T-cell (primary cell): ENCODE results near the gene SMS. TPM values are rescaled to one million over a fixed set of nuclear protein-coding genes. Genes with fewer than 3 reads are reported as not detected.

Source experiments
- ATAC-seq, 4 experiments: fragments of 200-7000 bp in 3 of 4; fragments of 150-1000 bp in 1 of 4; cut with Tn5 transposase; replicated peaks in 1 of 4; 1 replicate in 3 of 4; 2 replicates in 1 of 4; pipeline ENCODE4 v1.10.0; 2021; ENCODE audit warnings: moderate library complexity in 3 of 4, mild to moderate bottlenecking in 2 of 4, moderate number of reproducible peaks in 1 of 4
- CTCF ChIA-PET, 2 donors: fragments of 300-600 bp; sonication (Branson Sonifier 250); formaldehyde crosslinking; loops; one replicate each; lab custom pipeline; 2022; ENCODE audit warnings: antibody characterized with exemption in 2 of 2; lab: Charles Lee
- POLR2A ChIA-PET, 2 donors: fragments of 300-600 bp; sonication (Branson Sonifier 250); formaldehyde crosslinking; loops; one replicate each; lab custom pipeline; 2022; ENCODE audit warnings: antibody characterized with exemption in 2 of 2; lab: Charles Lee
- DNase-seq, 35 experiments: peaks; one replicate each; pipeline versions ENCODE4 v3.0.0 to v3.0.0-alpha.2; 2013 to 2023
- H3K27ac ChIP-seq: one replicate; pipeline ENCODE4 v1.5.1; 2013; ENCODE audit warnings: low read length
- H3K27me3 ChIP-seq, 2 experiments: replicated peaks in 1 of 2; 1 replicate in 1 of 2; 2 replicates in 1 of 2; pipeline versions ENCODE4 v1.6.1 to v1.7.0; 2013; ENCODE audit warnings: low read length in 1 of 2, mixed read lengths in 1 of 2; ENCODE audit not compliant: control insufficient read depth in 2 of 2, insufficient read depth in 2 of 2; ENCODE audit errors: extremely low read depth in 1 of 2
- H3K36me3 ChIP-seq, 2 donors: 1 replicate in 1 of 2; 2 replicates in 1 of 2; pipeline versions ENCODE4 v1.6.1 to v1.7.0; 2013; ENCODE audit warnings: low read length in 1 of 2; ENCODE audit not compliant: control insufficient read depth in 2 of 2, insufficient read depth in 1 of 2; ENCODE audit errors: extremely low read depth in 1 of 2
- H3K4me1 ChIP-seq, 2 experiments: 1 replicate in 1 of 2; 2 replicates in 1 of 2; pipeline versions ENCODE4 v1.6.1 to v1.7.0; 2013; ENCODE audit warnings: low read length in 2 of 2, mixed read lengths in 1 of 2; ENCODE audit not compliant: insufficient read depth in 2 of 2, control insufficient read depth in 1 of 2; ENCODE audit errors: extremely low read depth in 1 of 2
- H3K4me3 ChIP-seq, 2 donors: 1 replicate in 1 of 2; 2 replicates in 1 of 2; pipeline versions ENCODE4 v1.5.1 to v1.7.0; 2013; ENCODE audit warnings: mild to moderate bottlenecking in 2 of 2, low read length in 1 of 2, moderate library complexity in 1 of 2; ENCODE audit not compliant: control insufficient read depth in 1 of 2; ENCODE audit errors: extremely low read depth in 1 of 2
- H3K9me3 ChIP-seq: 2 replicates; pipeline ENCODE4 v1.7.0; 2013
- H3K27ac Mint-ChIP-seq, 2 donors: one replicate each; pipeline ENCODE4 v1.8.0; 2020 to 2021; ENCODE audit warnings: mild to moderate bottlenecking in 2 of 2, mixed read lengths in 2 of 2
- H3K27me3 Mint-ChIP-seq, 2 donors: one replicate each; pipeline ENCODE4 v1.8.0; 2021 to 2022; ENCODE audit warnings: mixed read lengths in 2 of 2
- H3K36me3 Mint-ChIP-seq: one replicate; pipeline ENCODE4 v1.8.0; 2021; ENCODE audit warnings: mixed read lengths
- H3K4me1 Mint-ChIP-seq, 3 donors: one replicate each; pipeline ENCODE4 v1.8.0; 2020 to 2022; ENCODE audit warnings: mixed read lengths in 3 of 3, mild to moderate bottlenecking in 1 of 3
- H3K4me3 Mint-ChIP-seq, 3 donors: one replicate each; pipeline ENCODE4 v1.8.0; 2020 to 2022; ENCODE audit warnings: mild to moderate bottlenecking in 3 of 3, mixed read lengths in 3 of 3, moderate library complexity in 3 of 3
- H3K9me3 Mint-ChIP-seq, 3 donors: one replicate each; pipeline ENCODE4 v1.8.0; 2020 to 2022; ENCODE audit warnings: mixed read lengths in 3 of 3
- WGBS: methylation state at CpG from one replicate; pipeline ENCODE4 v1.1.5; 2013; ENCODE audit warnings: missing lambda C conversion rate; ENCODE audit not compliant: insufficient coverage; 5-methylcytosine and 5-hydroxymethylcytosine counted together
- total RNA-seq, 35 experiments: library from RNA in 6 of 35; stranded (reverse) in 6 of 35; fragments of 120-200 nt in 1 of 35; gene quantifications; one replicate each; pipeline versions ENCODE4 v1.2.1 to v1.2.4 and lab custom pipeline; 2013 to 2026

The SMS gene
- total RNA-seq (10 to 100 TPM; 17.2 to 21.9 (median 18.5) TPM), total RNA-seq (lab: John Stamatoyannopoulos, UW) (21.9 to 118 (median 28.2) reads per million in 29 experiments)
- 31.0 TPM for total RNA-seq (2013)

DNA sequence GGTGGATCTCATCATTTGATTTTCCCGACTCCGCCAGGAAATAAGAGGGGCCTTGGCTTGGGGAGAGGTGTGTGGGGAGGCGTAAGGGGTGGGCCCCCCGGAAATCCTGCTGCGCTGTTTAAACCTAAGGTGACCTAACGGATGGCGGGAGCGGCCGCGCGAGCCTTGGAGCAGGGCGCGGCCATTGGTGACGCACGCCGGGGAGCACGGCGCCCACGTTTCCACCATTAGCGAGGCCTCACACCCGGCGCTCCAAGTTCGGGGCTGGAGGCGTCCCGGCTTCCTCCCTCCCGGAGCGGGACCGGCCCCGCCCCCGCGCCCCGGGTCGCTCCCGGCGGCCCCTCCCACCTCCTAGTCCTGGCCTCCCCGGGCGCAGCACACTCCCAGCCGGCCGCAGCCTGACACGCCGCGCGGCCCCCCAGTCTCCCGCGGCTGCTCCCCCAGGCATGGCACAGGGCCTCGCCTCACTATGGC lies at the start of gene SMS:
SMS (plus strand) TSS at position 354 of the 474 bp plus-strand sequence; CDS start at position 470, 116 bp downstream.
- peak within 1 kb of the TSS; percentile 50 to 64 for H3K27ac Mint-ChIP-seq
- Histone ChIP-seq H3K9me3 (no peaks in the 10 kb centered on the region), H3K36me3 (no peaks in the 10 kb centered on the region), H3K4me3 (peak within 1 kb of the TSS; percentile 57 to 62), H3K4me1 (peaks cover 2 to 18% of the 10 kb centered on the region in 2 experiments), H3K27ac (peak within 1 kb of the TSS; percentile 64), H3K27me3 (no peaks in the 10 kb centered on the region)
- H3K4me3 Mint-ChIP-seq, result peak within 1 kb of the TSS; percentile 80 to 83 (median 81)
- under 1% methylated on average over 41 of the region's 46 CpGs for WGBS
- CTCF ChIA-PET, result no interaction called here
- peaks cover 0 to 7% of the 10 kb centered on the region in 2 donors for H3K27me3 Mint-ChIP-seq
- peak in 26 of 35 experiments; percentile 0 to 60 (median 14) for DNase-seq
- H3K4me1 Mint-ChIP-seq, result peaks cover 15 to 28% (median 22%) of the 10 kb centered on the region in 3 donors
- peak; percentile 61 to 71 (median 65) for ATAC-seq
- POLR2A ChIA-PET, result no interaction called here
- H3K36me3 Mint-ChIP-seq, result no peaks in the 10 kb centered on the region
- H3K9me3 Mint-ChIP-seq, result no peaks in the 10 kb centered on the region

DNA sequence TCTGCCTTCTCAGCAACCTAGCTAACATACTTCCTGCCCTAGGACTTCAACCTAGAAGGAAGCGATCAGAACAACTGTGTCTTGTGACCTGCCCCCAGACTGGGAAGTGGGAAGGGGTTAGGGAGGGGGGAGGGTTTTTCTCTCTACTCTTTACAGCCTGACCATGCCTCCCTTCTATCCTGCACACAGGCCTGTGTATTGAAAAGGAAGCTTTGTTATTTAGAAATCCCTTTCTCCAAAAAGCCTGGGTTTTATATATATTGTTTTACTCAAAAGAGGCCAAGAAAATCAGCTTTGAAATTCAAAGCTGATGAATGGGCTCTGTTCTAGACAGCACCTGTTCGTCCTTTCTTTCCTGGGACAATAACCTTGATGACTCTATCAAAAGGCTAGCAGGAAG lies 35.2 kb upstream of the SMS start:
- H3K4me1 ChIP-seq, result no peaks in the 10 kb centered on the region
- Mint-ChIP-seq H3K4me3 (no peak overlapping the region), H3K27ac (no peak overlapping the region), H3K36me3 (peaks cover 7% of the 10 kb centered on the region), H3K9me3 (no peaks in the 10 kb centered on the region), H3K4me1 (no peaks in the 10 kb centered on the region), H3K27me3 (peaks cover 0 to 5% of the 10 kb centered on the region in 2 donors)
- DNase-seq, result no peak
- no peaks in the 10 kb centered on the region for H3K27me3 ChIP-seq
- ChIA-PET POLR2A (interaction anchor here in 1 of 2 donors (0.6 kb wide), 1 partner anchor 48 kb away, joined by 6 read pairs; no protein-coding TSS in a partner anchor), CTCF (no interaction called here)
- WGBS, result no CpG with 5 or more reads among the region's 2 CpGs
- no peaks in the 10 kb centered on the region for H3K9me3 ChIP-seq
- ATAC-seq, result no peak
- no peak overlapping the region for H3K4me3 ChIP-seq
- no peaks in the 10 kb centered on the region for H3K36me3 ChIP-seq
- no peak overlapping the region for H3K27ac ChIP-seq

DNA sequence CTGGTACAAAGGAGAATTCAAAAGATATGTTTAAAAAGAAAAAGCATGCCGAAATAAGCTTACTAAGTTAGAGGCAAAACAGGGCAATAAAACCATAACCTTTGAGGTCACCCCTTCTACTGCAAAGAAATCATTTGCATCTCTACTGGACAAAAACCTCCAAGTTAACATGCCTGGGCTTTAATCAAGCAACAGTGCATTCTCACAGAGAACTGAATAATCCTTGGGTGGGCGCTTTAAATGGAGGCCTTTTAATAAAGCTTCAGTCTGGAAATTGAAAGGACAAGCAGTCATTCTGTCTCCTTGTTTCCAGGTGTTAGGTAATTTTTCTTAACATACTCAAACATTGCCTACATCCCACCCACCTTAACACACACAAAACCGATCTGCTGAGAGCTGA lies 34.6 kb upstream of the SMS start:
- peaks cover 7% of the 10 kb centered on the region for H3K36me3 Mint-ChIP-seq
- H3K9me3 Mint-ChIP-seq, result no peaks in the 10 kb centered on the region
- H3K36me3 ChIP-seq, result no peaks in the 10 kb centered on the region
- no peak overlapping the region for H3K27ac ChIP-seq
- no peak overlapping the region for H3K4me3 ChIP-seq
- no peaks in the 10 kb centered on the region for H3K9me3 ChIP-seq
- ChIA-PET POLR2A (no interaction called here), CTCF (no interaction called here)
- H3K27ac Mint-ChIP-seq, result no peak overlapping the region
- H3K4me3 Mint-ChIP-seq, result no peak overlapping the region
- H3K27me3 Mint-ChIP-seq, result peaks cover 0 to 4% of the 10 kb centered on the region in 2 donors
- H3K4me1 ChIP-seq, result no peaks in the 10 kb centered on the region
- DNase-seq (no peak), ATAC-seq (no peak)
- no peaks in the 10 kb centered on the region for H3K4me1 Mint-ChIP-seq
- no peaks in the 10 kb centered on the region for H3K27me3 ChIP-seq
- no CpG with 5 or more reads among the region's 3 CpGs for WGBS

DNA sequence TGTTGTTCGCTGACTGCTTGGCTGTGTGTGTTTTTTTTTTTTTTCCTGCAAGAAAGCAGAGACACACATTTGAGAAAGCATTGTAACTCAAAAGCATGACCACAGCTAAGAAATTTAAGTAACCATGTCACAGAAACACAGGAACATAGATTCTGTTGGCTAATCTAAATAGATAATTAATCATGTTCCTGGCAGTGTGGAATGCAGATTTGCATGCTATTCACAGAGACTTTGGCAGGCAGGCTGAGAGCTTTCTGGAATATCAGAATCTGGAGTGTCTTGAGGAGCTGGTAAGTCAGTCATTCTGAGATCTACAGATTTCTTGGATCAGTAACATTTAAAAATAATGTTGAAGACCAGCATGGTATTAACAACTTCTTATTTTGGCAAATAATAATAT lies 33.2 kb upstream of the SMS start:
- H3K27me3 Mint-ChIP-seq, result peaks cover 0 to 4% of the 10 kb centered on the region in 2 donors
- Histone ChIP-seq H3K27ac (no peak overlapping the region), H3K9me3 (no peaks in the 10 kb centered on the region), H3K36me3 (no peaks in the 10 kb centered on the region), H3K27me3 (no peaks in the 10 kb centered on the region), H3K4me3 (no peak overlapping the region), H3K4me1 (no peaks in the 10 kb centered on the region)
- POLR2A ChIA-PET, result interaction anchor here in 1 of 2 donors (0.7 kb wide), 1 partner anchor 1787 kb away, joined by 7 read pairs; no protein-coding TSS in a partner anchor
- ATAC-seq, result no peak
- WGBS, result no CpG with 5 or more reads among the region's 1 CpG
- no peak overlapping the region for H3K4me3 Mint-ChIP-seq
- no peaks in the 10 kb centered on the region for H3K9me3 Mint-ChIP-seq
- CTCF ChIA-PET, result no interaction called here
- H3K36me3 Mint-ChIP-seq, result peaks cover 11% of the 10 kb centered on the region
- DNase-seq, result no peak
- H3K27ac Mint-ChIP-seq, result no peak overlapping the region
- no peaks in the 10 kb centered on the region for H3K4me1 Mint-ChIP-seq

DNA sequence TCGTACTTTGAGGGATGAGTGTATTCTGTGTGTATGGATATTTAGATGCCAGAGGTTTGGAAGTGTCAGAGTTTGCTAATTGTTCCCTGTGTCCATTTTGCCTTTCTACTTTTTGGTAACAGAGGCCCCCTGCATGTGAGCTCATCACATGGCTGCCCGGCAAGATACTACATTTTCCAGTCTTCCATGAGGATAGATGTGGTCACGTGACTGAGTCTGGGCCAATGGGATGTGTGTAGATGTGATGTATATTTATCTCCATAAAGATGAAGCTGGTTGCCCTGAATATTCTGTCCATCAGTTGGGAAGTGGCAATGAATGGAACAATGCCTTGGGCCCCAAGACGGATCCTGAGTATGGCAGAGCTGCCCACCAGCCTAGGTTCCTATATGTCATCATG lies 29.0 kb upstream of the SMS start:
- CTCF ChIA-PET, result no interaction called here
- no peak for ATAC-seq
- H3K4me1 Mint-ChIP-seq, result no peaks in the 10 kb centered on the region

DNA sequence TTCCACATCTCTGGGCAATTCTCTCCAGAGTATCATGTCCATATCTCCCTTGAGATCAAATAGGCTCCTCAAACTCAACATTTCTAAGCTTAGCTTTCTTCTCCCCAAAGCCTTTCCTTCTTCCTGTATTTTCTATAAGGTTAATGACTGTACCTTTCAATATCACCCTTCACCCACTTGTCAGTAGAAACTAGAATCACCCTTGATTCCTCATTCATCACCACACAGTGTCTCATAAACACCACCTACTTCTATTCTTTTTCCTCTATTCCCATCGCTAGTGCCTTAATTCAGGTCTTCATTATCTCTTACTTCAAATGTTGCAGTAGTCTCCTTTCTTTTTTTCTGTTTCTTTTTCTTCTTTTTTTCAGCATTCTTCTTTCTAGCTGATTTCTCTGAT lies 28.3 kb upstream of the SMS start:
- ChIA-PET CTCF (no interaction called here), POLR2A (no interaction called here)
- Mint-ChIP-seq H3K4me1 (no peaks in the 10 kb centered on the region), H3K27ac (no peak overlapping the region), H3K4me3 (no peak overlapping the region), H3K27me3 (no peaks in the 10 kb centered on the region), H3K9me3 (no peaks in the 10 kb centered on the region), H3K36me3 (peaks cover 4% of the 10 kb centered on the region)
- ATAC-seq, result no peak
- Histone ChIP-seq H3K9me3 (no peaks in the 10 kb centered on the region), H3K27ac (no peak overlapping the region), H3K4me1 (no peaks in the 10 kb centered on the region), H3K4me3 (no peak overlapping the region), H3K27me3 (no peaks in the 10 kb centered on the region), H3K36me3 (no peaks in the 10 kb centered on the region)
- 88% methylated on average over 1 of the region's 1 CpG for WGBS
- DNase-seq, result no peak

More for the DNA sequence above, 29.0 kb upstream of the SMS start:
- Histone ChIP-seq H3K4me3 (no peak overlapping the region), H3K27me3 (no peaks in the 10 kb centered on the region), H3K36me3 (no peaks in the 10 kb centered on the region), H3K9me3 (no peaks in the 10 kb centered on the region), H3K27ac (no peak overlapping the region), H3K4me1 (no peaks in the 10 kb centered on the region)
- DNase-seq, result no peak
- no peaks in the 10 kb centered on the region for H3K27me3 Mint-ChIP-seq
- H3K9me3 Mint-ChIP-seq, result no peaks in the 10 kb centered on the region
- H3K36me3 Mint-ChIP-seq, result peaks cover 4% of the 10 kb centered on the region
- POLR2A ChIA-PET, result no interaction called here
- no CpG with 5 or more reads among the region's 4 CpGs for WGBS
- H3K4me3 Mint-ChIP-seq, result no peak overlapping the region
- H3K27ac Mint-ChIP-seq, result no peak overlapping the region
